Hepatocyte (in vitro differentiated cells): ENCODE measurements around the gene GNB1L. TPM values are rescaled to one million over a fixed set of nuclear protein-coding genes. Genes with fewer than 3 reads are reported as not detected.

Source experiments
- DNase-seq: peaks from one replicate; pipeline ENCODE4 v3.0.0-alpha.2; 2016; ENCODE audit warnings: low spot score
- H2AFZ ChIP-seq: fragments of 200-600 bp; sonication (generic); 2 replicates; pipeline ENCODE4 v1.6.0; 2016; ENCODE audit warnings: antibody characterized with exemption, mild to moderate bottlenecking
- H3K27ac ChIP-seq: fragments of 200-600 bp; sonication (generic); 2 replicates; pipeline ENCODE4 v1.5.1; 2016; ENCODE audit warnings: mild to moderate bottlenecking
- H3K27me3 ChIP-seq: fragments of 200-600 bp; sonication (generic); 2 replicates; pipeline ENCODE4 v1.6.1; 2016
- H3K36me3 ChIP-seq: fragments of 200-600 bp; sonication (generic); replicated peaks from 2 replicates; pipeline ENCODE4 v1.5.1; 2016; ENCODE audit warnings: low read depth; ENCODE audit not compliant: insufficient read depth
- H3K4me1 ChIP-seq: fragments of 200-600 bp; sonication (generic); 2 replicates; pipeline ENCODE4 v1.5.1; 2016; ENCODE audit warnings: mild to moderate bottlenecking, moderate library complexity; ENCODE audit not compliant: insufficient read depth
- H3K4me2 ChIP-seq: fragments of 200-600 bp; sonication (generic); 2 replicates; pipeline ENCODE4 v1.6.0; 2016
- H3K4me3 ChIP-seq: fragments of 200-600 bp; sonication (generic); 2 replicates; pipeline ENCODE4 v1.5.1; 2016; ENCODE audit warnings: mild to moderate bottlenecking
- H3K79me2 ChIP-seq: fragments of 200-600 bp; sonication (generic); 2 replicates; pipeline ENCODE4 v1.6.0; 2017; ENCODE audit warnings: mild to moderate bottlenecking
- H3K9me2 ChIP-seq: fragments of 200-600 bp; sonication (generic); replicated peaks from 2 replicates; pipeline ENCODE4 v1.6.0; 2017; ENCODE audit warnings: mild to moderate bottlenecking; ENCODE audit not compliant: insufficient read depth
- H3K9me3 ChIP-seq: fragments of 200-600 bp; sonication (generic); 2 replicates; pipeline ENCODE4 v1.5.1; 2016; ENCODE audit warnings: low read depth, mild to moderate bottlenecking
- H4K20me1 ChIP-seq: fragments of 200-600 bp; sonication (generic); 2 replicates; pipeline ENCODE4 v1.6.0; 2016; ENCODE audit warnings: mild to moderate bottlenecking; ENCODE audit not compliant: insufficient read depth, poor library complexity, severe bottlenecking
- EZH2 ChIP-seq: fragments of 200-600 bp; sonication (generic); IDR thresholded peaks from 2 replicates; pipeline ENCODE4 v1.6.1; 2016; ENCODE audit warnings: antibody characterized with exemption, mild to moderate bottlenecking, borderline replicate concordance
- EZH2phosphoT487 ChIP-seq: fragments of 200-600 bp; sonication (generic); IDR thresholded peaks from one replicate; pipeline ENCODE4 v1.6.1; 2018; ENCODE audit warnings: antibody characterized with exemption, mild to moderate bottlenecking, low read depth, moderate library complexity; ENCODE audit not compliant: unreplicated experiment, severe bottlenecking
- WGBS: methylation state at CpG from one replicate; pipeline ENCODE4 v1.1.6; 2016; ENCODE audit warnings: low lambda C conversion rate; ENCODE audit errors: missing lambda C conversion rate; 5-methylcytosine and 5-hydroxymethylcytosine counted together
- polyA plus RNA-seq: library from polyadenylated mRNA; unstranded; fragments of >200 nt; fragmentation: Nextera tagmentation; extraction: Ambion mirVana; gene quantifications from 2 replicates; pipeline ENCODE4 v1.2.1, GENCODE V29; 2016
- total RNA-seq: library from RNA; depleted of rRNA; stranded (reverse); fragments of >200 nt; gene quantifications from 2 replicates; pipeline ENCODE4 v1.2.3, GENCODE V29; 2014
- TF ChIP-seq, protein P1 (sequence below): fragments of 200-600 bp; sonication (generic); IDR thresholded peaks from 2 replicates; pipeline ENCODE4 v1.5.1; 2016; ENCODE audit warnings: antibody characterized with exemption, mild to moderate bottlenecking; ENCODE audit not compliant: poor library complexity

GNB1L gene
- total and polyA plus RNA-seq, 2 experiments from 2014 or later: 4.1 to 8.5 TPM

DNA sequence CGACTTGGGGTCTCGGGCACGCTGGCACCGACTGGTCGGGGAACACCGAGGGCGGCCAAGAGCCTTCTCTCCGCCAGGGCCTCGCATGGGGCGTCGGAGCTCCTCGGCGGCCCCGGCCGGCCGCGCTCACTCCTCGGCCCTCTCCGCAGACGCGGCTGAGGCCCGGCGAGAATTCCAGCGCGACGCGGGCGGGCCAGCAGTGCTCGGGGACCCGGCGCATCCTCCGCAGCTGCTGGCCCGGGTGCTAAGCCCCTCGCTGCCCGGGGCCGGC lies 88.5 kb downstream of the GNB1L start:
- H3K27me3 ChIP-seq: peaks cover 97% of the 10 kb centered on the region

DNA sequence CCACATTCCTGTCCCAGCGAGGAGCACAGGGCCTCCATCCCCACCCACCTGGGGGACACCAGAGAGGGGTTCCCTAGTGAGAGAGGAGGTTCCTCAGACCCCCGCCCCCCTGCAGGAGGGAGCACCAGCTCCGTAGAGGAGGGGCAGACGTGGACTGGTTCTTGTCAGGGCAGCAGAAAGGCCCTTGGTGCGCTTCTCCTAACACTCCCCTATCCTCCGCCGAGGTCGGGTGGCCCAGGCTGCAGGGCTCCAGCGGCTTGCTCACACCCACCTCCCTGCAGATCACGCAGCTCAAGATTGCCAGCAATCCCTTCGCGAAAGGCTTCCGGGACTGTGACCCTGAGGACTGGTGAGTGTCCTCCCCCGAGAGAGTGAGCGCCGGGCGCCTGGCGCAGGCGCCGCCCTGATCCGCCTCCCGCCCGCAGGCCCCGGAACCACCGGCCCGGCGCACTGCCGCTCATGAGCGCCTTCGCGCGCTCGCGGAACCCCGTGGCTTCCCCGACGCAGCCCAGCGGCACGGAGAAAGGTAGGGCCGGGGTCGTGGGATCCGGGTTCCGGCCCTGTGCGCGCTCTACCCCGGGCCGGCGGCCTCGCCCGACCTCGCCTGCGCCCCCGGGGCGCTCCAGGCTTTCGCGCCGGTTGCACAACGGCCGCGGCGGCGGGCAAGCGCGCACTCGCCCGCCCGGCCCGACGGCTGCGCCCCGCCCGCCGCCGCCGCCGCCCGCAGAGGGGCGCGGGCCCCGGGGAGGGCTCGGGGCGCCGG lies 89.0 kb downstream of the GNB1L start:
- no peaks in the 10 kb centered on the region for H3K4me1 ChIP-seq
- no peak for DNase-seq
- H3K9me2 ChIP-seq: no peaks in the 10 kb centered on the region
- no peaks in the 10 kb centered on the region for H4K20me1 ChIP-seq
- no peaks in the 10 kb centered on the region for H3K79me2 ChIP-seq
- H2AFZ ChIP-seq: no peak overlapping the region
- no peak overlapping the region for H3K4me3 ChIP-seq
- H3K9me3 ChIP-seq: no peaks in the 10 kb centered on the region
- TF ChIP-seq EZH2phosphoT487: peak; percentile 59
- TF ChIP-seq, protein P1, sequence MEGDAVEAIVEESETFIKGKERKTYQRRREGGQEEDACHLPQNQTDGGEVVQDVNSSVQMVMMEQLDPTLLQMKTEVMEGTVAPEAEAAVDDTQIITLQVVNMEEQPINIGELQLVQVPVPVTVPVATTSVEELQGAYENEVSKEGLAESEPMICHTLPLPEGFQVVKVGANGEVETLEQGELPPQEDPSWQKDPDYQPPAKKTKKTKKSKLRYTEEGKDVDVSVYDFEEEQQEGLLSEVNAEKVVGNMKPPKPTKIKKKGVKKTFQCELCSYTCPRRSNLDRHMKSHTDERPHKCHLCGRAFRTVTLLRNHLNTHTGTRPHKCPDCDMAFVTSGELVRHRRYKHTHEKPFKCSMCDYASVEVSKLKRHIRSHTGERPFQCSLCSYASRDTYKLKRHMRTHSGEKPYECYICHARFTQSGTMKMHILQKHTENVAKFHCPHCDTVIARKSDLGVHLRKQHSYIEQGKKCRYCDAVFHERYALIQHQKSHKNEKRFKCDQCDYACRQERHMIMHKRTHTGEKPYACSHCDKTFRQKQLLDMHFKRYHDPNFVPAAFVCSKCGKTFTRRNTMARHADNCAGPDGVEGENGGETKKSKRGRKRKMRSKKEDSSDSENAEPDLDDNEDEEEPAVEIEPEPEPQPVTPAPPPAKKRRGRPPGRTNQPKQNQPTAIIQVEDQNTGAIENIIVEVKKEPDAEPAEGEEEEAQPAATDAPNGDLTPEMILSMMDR: no peak
- TF ChIP-seq EZH2: peak; percentile 70
- 2% methylated on average over 36 of the region's 83 CpGs for WGBS
- H3K27me3 ChIP-seq: peaks cover 93% of the 10 kb centered on the region
- peak overlapping the region; percentile 73 for H3K4me2 ChIP-seq
- no peak overlapping the region for H3K27ac ChIP-seq
- no peaks in the 10 kb centered on the region for H3K36me3 ChIP-seq

More for the DNA sequence above, 88.5 kb downstream of the GNB1L start:
- H3K4me3 ChIP-seq: no peak overlapping the region
- TF ChIP-seq EZH2phosphoT487: no peak
- TF ChIP-seq EZH2: no peak
- TF ChIP-seq, protein P1: no peak
- no peak for DNase-seq
- peak overlapping the region; percentile 73 for H3K4me2 ChIP-seq
- H3K9me3 ChIP-seq: no peaks in the 10 kb centered on the region
- 0% methylated on average over 8 of the region's 36 CpGs for WGBS
- no peaks in the 10 kb centered on the region for H3K79me2 ChIP-seq
- H3K4me1 ChIP-seq: no peaks in the 10 kb centered on the region
- H3K36me3 ChIP-seq: no peaks in the 10 kb centered on the region
- no peaks in the 10 kb centered on the region for H3K9me2 ChIP-seq
- H3K27ac ChIP-seq: no peak overlapping the region
- H4K20me1 ChIP-seq: no peaks in the 10 kb centered on the region
- H2AFZ ChIP-seq: no peak overlapping the region

DNA sequence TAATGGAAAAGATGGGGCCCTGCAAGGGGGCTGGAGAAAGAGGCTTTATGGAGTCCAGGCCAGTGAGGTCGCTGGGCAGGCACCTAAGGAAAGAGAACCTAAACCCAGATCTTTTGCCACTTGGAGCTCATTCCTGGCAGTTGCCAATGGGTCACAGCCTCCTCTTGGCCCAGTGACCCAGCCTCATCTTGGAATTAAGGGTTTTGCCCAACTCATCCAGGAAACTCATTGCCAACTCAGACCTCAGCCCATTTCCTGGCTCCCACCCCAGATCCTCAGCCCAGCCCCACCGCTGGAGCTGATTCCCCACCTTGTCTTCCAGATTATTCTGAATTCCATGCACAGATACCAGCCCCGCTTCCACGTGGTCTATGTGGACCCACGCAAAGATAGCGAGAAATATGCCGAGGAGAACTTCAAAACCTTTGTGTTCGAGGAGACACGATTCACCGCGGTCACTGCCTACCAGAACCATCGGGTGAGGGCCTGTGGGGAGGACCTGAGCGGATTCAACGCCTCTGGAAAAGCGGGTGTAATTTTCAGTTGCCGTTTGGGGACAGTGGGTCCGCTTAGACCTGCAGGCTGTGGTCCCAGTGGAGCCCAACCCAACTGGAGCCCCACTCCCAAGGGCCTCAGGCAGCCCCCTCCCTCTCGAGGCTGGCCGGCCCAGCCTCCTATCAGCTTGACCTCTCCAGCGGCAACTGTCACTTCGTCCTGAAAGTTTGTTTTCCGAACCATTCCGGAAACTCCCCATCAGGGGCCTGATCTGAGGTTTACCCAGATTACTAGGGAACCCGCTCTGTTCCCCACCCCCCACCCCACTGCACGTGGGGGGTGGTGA lies 89.8 kb downstream of the GNB1L start:
- Histone ChIP-seq H3K9me3 (no peaks in the 10 kb centered on the region), H3K27me3 (peaks cover 90% of the 10 kb centered on the region), H3K4me3 (no peak overlapping the region), H3K27ac (no peak overlapping the region), H4K20me1 (peaks cover 4% of the 10 kb centered on the region), H3K4me1 (peaks cover 3% of the 10 kb centered on the region), H3K79me2 (no peaks in the 10 kb centered on the region), H3K36me3 (no peaks in the 10 kb centered on the region), H2AFZ (no peak overlapping the region), H3K4me2 (peak overlapping the region; percentile 72), H3K9me2 (no peaks in the 10 kb centered on the region)
- DNase-seq: no peak
- 31% methylated on average over 24 of the region's 25 CpGs for WGBS
- TF ChIP-seq EZH2phosphoT487: no peak
- TF ChIP-seq, protein P1: no peak
- peak; percentile 89 for TF ChIP-seq EZH2
